PC-3 (cell line): ENCODE measurements around the gene KRTAP10-5.

Experiments
- CTCF ChIP-seq: fragments of 300-600 bp; sonication (generic); conservative IDR thresholded peaks from 2 replicates; pipeline ENCODE4 v1.5.1; 2017; ENCODE audit warnings: antibody characterized with exemption, low read depth, mild to moderate bottlenecking, low read length
- EZH2 ChIP-seq: fragments of 300-600 bp; sonication (generic); IDR thresholded peaks from one replicate; pipeline ENCODE4 v1.6.1; 2017; ENCODE audit warnings: antibody characterized with exemption, mild to moderate bottlenecking, low read length; ENCODE audit not compliant: unreplicated experiment
- EZH2phosphoT487 ChIP-seq: fragments of 300-600 bp; sonication (generic); IDR thresholded peaks from 2 replicates; pipeline ENCODE4 v1.6.1; 2018; ENCODE audit warnings: mild to moderate bottlenecking, antibody characterized with exemption, low read length, borderline replicate concordance

GRCh38 chr21:44613386-44614155 lies 33.2 kb upstream of the KRTAP10-5 start:
- TF ChIP-seq CTCF (no peak), EZH2 (no peak), EZH2phosphoT487 (no peak)
